ENCODE data around the gene FUT6.
"Not testable (repeated sequence)": the region's sequence is repeated elsewhere in the genome, so short reads cannot be mapped to it uniquely, and the experiment has no call there.

The FUT6 gene, protein sequence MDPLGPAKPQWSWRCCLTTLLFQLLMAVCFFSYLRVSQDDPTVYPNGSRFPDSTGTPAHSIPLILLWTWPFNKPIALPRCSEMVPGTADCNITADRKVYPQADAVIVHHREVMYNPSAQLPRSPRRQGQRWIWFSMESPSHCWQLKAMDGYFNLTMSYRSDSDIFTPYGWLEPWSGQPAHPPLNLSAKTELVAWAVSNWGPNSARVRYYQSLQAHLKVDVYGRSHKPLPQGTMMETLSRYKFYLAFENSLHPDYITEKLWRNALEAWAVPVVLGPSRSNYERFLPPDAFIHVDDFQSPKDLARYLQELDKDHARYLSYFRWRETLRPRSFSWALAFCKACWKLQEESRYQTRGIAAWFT

DNA sequence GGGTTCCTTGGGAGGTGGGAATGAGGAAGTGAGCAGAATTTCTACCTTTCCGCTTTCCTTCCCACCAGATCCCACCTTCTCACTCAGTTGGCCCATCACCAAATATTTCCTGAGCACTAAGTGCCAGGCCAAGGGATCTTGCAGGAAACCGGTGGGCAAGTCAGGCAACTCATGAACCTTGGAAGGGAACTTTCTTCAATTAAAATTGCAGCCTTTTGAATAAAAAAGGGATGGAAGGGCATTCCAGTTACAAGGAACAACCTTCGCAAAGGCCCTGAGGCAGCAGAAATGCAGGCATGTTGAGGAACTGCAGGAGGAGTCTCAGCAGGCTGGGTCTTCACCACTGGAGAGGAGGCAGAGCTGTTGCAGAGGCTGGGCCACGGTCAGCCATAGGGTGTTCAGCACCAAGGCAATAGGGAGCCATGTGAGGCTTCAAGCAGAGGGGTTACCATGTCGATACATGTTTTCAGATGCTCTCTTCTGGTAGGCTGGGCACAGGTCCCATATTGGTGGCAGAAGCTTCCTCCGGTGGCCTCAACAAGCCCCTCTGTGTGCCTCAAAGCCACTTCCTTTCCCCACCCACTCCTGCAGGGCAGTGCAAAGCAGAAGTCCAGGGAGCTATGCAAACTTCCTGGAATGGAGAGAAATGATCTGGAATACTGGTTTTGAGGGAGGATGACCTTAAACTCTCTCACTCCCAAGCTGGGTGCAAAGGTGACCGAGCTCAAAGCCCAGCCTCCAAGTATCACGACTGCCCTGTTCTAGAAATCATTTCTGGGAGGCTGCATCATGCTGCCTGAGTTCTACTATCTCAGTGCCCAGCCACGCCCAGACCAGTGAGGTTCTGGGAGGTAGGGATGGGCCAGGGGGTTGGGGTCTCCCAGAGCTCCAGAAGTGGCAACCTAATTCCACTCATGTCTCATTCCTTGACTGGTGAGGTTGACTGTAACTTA, at the start of gene FUT6:
Gene FUT6, minus strand, starts transcription at position 638 of the 953 bp plus-strand sequence. CDS start 7,135 bp downstream, outside the sequence.
- DNase-seq (ENCODE audit: low read depth in 2 of 2) = no peak

DNA sequence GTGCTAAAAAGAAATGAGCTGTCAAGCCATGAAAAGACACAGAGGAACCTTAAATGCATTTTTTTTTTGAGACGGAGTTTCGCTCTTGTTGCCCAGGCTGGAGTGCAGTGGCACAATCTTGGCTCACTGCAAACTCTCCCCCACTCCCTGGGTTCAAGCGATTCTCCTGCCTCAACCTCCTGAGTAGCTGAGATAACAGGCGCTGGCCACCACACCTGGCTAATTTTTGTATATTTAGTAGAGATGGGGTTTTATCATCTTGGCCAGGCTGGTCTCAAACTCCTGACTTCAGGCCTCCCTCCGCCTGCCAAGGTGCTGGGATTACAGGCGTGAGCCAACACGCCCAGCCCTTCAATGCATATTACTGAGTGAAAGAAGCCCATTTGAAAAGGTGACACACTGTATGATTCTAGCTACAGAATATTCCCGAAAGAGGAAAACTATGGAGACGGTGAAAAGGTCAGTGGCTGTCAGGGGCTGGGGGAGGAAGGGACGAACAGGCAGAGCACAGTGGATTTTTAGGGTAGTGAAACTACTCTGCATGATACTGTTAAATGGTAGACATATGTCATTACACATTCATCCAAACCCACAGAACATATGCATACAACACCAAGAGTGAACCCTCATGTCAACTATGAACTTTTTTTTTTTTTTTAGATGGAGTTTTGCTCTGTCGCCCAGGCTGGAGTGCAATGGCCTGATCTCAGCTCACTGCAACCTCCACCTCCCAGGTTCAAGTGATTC, 44.7 kb upstream of the FUT6 start:
- DNase-seq (ENCODE audit: low read depth in 2 of 2) = not testable (repeated sequence)

DNA sequence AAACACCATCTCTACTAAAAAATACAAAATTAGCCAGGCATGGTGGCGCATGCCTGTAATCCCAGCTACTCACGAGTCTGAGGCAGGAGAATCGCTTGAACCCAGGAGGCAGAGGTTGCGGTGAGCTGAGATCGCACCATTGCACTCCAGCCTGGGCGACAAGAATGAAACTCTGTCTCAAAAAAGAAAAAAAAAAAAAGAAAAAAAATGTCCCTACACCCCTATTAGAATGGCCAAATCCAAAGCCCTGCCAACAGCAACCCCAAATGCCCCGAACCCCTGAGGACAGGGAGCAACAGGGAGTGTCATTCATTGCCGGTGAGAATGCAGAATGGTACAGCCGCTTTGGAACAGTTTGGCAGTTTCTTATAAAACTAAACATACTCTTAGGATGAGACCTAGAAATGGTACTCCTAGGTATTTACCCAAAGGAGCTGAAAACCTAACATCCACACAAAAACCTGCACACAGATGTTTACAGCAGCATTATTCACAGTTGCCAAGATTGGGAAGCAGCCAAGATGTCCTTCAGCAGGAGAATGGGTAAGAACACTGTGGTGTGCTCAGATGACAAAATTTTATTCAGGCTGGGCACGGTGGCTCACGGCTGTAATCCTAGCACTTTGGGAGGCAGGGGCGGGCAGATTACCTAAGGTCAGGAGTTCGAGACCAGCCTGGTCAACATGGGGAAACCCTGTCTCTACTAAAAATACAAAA, 43.8 kb upstream of the FUT6 start:
- not testable (repeated sequence) for DNase-seq (ENCODE audit: low read depth in 2 of 2)

DNA sequence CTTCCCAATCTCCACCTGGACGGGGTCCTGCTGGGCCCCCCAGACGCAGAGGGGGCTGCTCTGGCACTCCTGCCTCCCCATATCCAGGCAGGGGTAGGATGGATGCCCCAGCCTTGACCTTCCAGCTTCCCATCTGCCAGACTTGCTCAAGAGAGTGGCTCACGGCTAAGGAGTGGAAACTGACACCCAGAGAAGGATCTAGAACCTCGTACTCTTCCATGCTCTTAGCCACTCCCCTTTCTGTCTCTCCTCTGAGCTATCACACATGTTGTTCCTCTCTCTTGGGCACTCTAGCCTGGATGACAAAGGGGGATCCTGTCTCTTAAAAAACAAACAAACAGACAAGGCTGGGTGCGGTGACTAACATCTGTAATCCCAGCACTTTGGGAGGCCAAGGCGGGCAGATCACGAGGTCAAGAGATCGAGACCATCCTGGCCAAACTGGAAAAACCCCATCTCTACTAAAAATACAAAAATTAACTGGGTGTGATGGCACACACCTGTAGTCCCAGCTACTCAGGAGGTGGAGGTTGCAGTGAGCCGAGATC, 43.0 kb upstream of the FUT6 start:
- DNase-seq (ENCODE audit: low read depth in 2 of 2) = no peak

DNA sequence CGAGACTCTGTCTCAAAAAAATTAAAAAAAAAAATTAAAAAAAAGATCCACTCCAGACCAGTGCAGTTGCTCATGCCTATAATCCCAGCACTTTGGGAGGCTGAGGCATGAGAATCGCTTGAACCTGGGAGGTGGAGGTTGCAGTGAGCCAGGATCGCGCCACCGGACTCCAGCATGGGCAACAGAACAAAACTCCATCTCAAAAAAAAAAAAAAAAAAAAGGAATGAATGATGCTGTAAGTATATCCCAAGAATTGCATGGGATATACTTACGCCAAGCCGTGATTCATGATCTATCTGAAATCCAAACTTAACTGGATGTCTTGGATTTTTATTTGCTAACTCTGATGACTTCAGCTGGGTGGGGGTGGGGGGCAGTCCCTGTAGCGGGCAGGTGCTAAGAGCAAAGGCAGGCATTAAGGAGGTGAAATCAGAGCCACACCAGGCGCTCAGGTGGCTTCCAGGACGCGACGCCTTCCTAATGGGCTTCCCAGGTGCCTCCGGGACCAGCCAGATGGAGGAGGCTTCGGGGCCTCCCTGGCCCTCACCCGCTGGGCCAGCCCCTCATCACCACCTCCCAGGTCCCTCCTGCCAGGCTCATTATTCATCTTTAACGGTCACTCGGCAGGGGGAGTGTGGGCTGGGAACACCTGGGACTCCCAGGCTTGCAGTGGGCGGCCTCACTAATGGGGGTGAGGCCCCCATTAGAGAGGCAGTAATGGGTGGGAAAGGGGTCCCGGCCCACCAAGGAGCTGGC, 42.2 kb upstream of the FUT6 start:
- DNase-seq (ENCODE audit: low read depth in 2 of 2) = no peak

DNA sequence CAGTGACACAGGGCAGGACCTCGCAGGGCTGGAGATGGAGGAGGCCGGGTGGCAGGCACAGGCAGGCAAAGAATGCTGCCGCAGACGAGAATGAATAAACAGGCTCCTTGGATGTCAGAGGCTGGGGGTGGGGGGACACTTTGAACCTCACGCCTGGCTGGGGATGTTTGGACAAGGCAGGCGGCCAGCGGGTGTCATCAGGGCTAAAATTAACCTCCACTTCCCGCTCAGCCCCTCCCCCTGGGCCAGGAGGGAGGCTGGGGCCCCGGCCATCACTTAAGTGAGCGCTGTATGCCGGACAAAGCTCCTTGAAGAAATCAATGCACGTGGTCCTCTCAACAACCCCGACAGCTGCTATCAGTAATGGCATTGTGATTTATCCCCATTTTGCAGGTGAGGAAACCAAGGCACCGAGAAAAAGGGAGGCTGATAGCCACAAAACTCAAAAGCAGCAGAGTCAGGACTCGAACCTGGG, 41.1 kb upstream of the FUT6 start:
- no peak for DNase-seq (ENCODE audit: low read depth in 2 of 2)

DNA sequence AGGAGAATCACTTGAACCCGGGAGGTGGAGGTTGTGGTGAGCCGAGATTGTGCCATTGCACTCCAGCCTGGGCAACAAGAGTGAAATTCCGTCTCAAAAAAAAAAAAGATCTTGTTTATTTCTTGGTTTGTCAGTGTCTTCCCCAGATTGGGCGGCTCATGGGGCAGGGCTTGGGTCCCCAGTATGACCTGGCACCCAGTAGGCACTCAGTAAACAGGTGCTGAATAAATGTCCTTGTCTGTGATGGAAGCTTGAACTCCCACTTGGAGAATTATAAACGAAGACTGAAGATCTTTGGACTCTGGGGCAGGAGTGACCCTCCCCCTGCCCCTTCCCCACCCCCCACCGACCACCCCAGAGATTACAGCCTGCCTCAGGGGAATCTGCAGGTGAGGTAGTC, 40.7 kb upstream of the FUT6 start:
- DNase-seq (ENCODE audit: low read depth in 2 of 2) = no peak

DNA sequence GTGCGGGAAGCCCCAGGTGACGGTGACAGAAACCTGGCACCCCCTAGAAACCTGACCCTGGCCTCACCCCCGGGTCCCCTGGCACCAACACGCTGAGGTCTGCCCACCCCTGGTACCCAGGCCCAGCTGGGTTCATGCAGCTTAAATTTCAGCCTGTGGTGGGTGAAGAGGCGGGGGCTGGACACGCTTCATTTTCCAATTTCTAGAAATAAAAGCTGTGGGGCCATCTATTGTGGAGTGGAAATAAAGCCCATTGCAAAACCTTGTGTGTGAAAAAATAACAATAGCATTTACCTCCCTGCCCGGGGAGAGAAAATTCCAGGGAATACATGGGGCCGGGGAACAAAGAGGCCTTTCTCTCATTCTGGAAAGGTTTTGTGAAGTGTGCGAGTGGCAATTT, 38.4 kb upstream of the FUT6 start:
- no peak for DNase-seq (ENCODE audit: low read depth in 2 of 2)

DNA sequence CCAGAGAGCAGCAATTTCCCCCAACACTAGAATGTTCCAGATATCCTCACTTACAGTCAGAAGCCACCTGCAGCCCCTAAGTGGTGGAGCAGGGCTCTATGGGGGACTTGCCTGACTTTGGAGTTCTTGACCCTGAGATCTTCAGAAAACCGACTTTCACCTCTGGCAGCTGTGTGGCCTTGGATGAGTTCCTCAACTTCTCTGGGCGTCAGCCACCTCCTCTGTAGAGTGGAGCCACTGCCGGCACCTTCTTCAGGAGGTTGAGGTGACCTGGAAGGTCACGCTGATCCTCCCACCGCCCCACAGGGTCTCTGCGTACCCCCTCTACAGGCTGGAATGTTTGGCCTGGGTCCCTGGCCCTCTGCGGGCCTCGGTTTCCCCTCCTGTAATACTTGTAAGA, 37.9 kb upstream of the FUT6 start:
- no peak for DNase-seq (ENCODE audit: low read depth in 2 of 2)

DNA sequence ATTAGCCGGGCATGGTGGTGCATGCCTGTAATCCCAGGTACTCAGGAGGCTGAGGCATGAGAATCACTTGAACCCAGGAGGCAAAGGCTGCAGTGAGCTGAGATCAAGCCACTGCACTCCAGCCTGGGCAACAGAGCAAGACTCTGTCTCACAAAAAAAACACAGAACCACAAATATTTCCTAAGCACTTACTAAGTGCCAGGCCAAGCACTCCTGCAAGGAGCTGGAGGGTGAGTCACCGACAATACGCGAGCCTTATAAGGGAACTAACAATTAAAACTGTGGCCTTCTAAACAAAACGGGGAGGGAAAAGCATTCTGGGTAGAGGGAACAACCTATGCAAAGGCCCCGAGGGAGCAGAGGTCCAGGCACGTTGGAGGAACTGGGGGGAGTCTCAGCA, 35.0 kb upstream of the FUT6 start:
- not testable (repeated sequence) for DNase-seq (ENCODE audit: low read depth in 2 of 2)

DNA sequence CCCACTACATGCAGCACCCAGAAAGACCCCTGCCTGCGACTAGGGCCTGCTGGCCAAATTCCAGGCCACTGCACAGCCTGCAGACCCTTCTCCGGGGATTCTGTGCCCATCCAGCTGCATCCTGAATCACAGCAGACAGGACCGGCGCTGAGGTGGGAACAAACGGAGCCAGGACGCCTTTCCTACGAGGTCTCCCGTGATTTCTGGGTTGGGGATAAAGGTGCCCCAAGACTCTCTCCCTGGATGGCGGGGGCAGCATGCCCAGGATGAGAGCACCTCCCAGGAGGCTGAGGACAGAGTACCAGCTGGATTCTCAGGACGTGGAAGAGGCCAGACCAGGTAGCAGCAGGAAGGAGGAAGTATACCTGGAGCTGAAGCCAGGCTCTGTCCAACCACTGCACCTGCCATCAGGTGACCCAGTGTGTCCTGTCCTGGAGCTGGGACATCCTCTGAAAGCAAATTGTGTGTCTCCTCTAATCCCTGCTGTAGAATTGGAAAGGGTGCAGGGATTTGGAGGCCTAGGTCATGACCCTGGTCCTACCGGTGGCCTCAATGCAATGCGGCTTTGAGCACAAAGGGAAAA, 34.2 kb upstream of the FUT6 start:
- no peak for DNase-seq (ENCODE audit: low read depth in 2 of 2)

DNA sequence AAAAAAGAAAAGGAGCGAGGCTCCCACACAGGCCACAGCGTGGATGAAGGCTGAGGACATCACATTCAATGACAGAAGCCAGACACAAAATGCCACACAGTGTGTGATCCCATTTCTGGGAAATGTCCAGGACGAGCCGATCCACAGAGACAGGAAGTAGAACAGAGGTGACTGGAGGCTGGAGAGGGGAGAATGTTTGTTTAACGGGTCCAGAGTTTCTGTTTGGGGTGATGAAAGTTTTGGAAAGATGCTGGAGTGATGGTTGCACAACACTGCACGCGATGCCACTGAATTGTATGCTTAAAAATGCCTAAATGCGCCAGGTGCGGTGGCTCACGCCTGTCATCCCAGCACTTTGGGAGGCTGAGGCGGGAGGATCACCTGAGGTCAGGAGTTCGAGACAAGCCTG, 31.5 kb upstream of the FUT6 start:
- no peak for DNase-seq (ENCODE audit: low read depth in 2 of 2)

DNA sequence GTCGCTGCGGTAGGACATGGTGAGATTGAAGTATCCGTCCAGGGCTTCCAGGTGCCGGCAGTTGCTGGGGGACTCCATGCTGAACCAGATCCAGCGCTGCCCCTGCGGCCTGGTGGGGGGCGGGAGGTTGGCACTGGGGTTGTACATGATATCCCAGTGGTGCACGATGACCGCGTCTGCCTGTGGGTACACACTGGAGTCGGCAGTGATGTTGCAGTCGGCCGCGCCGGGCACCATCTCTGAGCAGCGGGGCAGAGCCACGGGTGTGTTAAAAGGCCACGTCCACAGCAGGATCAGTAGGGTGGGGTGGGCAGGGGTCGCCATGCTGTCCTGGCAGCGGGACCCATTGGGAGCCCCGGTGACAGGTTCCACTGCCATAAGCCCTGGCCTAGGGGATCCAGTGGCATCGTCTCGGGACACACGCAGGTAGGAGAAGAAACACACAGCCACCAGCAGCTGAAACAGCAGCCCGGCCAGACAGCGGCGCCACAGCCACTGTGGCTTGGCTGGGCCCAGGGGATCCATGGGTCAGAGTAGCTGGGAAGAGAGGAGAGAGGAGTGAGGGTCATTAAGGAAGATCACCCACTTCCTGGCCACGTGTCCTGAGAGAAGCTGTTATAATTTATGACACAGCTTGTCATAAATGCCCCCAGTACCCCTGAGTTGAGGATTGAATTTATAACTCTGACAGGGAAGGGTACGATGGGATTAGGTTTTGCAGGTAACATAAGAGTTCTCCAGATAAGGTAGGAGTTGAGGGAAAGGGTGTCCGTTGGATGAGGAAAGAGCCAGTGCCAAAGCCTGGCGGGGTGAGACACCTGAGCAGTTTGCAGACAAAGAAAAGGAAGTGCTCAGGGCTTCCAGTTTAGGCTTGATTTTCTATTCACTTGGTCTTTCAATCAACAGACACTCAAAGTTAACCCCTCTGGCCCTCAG, 28.0 kb upstream of the FUT6 start:
- no peak for DNase-seq (ENCODE audit: low read depth in 2 of 2)

DNA sequence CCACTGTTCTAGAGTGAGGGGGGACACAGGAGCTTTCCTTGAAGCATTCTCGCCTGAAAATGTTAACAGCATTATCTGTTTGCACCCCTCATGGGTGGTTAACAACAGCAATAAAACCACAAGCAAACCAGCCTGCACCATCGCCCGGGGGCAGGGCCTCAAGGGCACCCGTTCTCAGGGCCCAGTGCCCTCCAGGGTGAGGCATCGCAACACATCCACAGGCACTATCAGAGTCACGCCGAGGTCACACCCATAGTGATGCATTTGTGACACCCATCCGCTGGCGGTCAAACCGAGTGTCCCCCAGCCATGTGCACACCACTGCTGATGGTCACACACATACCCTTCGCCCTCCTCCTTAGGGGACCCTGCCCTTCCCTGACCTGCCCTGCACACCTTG, 26.3 kb upstream of the FUT6 start:
- no peak for DNase-seq (ENCODE audit: low read depth in 2 of 2)

DNA sequence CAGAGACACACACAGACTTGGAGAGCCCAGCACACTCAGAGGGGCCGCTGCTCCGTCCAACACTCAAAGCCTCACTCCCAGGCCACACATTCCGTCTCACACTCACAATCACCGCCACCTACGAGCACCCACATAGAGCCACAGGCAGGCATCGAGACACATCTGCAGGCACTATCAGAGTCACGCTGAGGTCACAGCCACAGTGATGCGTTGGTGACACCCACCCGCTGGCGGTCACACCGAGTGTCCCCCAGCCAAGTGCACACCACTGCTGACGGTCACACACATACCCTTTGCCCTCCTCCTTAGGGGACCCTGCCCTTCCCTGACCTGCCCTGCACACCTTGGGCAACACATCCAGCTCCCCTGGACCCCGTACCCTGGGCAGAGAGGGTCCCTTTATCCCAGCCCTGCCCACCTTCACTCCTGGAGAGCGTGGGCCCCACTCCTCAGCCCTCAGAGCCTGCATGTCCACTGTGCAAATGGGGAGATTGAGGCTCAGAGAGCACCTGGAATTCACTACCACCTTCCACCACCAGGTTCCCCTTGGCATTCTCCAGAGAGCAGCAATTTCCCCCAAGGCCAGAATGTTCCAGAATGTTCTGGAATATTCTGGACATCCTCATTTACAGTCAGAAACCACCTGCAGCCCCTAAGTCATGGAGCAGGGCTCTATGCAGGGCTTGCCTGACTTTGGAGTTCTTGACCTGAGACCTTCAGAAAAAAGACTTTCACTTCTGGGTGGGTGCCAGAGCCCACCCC, 25.4 kb upstream of the FUT6 start:
- no peak for DNase-seq (ENCODE audit: low read depth in 2 of 2)

DNA sequence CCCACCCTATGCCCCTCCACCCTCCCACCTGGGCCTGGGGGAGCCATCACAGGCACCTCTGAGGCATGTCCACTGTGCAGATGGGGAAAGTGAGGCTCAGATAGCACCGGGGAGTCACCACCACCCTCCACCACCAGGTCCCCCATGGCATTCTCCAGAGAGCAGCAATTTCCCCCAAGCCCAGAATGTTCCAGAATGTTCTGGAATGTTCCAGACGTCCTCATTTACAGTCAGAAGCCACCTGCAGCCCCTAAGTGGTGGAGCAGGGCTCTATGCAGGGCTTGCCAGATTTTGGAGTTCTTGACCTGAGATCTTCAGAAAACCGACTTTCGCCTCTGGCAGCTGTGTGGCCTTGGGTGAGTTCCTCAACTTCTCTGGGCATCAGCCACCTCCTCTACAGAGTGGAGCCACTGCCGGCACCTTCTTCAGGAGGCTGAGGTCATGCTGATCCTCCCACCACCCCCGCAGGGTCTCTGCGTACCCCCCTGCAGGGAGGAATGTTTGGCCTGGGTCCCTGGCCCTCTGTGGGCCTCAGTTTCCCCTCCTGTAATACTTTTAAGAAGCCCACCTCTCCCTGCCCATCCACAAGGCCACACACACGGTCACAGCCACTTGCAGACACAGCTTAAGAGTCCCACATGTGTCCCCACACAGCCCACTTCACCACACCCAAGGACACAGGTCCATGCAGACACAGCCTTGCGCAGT, 24.7 kb upstream of the FUT6 start:
- no peak for DNase-seq (ENCODE audit: low read depth in 2 of 2)

DNA sequence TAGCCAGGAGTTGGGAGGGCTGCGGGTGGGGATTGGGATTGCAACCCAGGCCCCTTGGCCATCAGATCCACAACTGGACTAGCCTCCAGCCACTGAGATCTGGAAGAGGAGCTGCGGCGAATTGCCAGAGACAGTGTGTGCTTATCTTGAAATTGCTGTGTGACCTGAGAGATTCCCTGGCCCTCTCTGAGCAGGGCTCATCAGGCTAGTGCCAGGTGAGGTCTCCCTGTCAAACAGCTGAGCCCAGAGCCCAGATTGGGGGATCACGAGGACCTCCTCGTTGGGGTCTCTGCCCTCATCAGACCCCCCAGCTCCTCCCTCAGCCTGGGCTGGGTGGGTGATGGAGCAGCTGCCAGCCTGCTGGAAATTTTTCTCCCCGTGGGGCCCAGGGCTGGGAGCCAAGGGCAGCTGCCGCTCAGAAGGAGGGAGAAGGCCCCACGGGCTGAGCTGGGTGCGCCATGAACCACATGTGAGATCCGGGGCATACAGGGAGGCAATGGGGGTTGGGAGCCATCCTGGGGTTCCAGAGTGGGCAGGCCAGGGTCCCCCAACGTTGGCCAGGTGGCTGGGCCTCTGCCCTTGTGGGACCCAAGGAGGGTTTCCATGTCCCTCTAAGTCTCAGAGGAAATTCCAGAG, 23.6 kb upstream of the FUT6 start:
- no peak for DNase-seq (ENCODE audit: low read depth in 2 of 2)
